ENCODE measurements around the gene RTTN. TPM values are rescaled to one million over a fixed set of nuclear protein-coding genes. Genes with fewer than 3 reads are reported as not detected.

Gene RTTN
- total RNA-seq, 1 donor from 2014 or later, result 25.6 TPM

DNA sequence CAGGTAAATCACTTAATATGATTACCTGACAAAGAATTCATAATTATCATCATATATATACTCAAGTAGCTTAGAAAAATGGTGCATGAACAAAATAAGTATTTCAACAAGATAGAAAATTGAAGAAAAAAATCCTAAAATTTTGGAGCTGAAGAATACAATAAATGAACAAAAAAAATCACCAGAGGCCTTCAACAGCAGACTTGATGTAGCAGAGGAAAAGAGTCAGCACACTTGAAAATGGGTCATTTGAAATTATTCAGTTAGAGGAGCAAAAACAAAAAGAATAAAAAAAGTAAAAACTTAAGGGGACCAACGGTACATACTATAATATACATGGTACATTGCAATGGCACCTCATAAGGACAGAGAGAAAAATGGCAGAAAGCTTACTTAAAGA lies 217.6 kb downstream of the RTTN start:
- no peaks in the 10 kb centered on the region for H3K4me1 Mint-ChIP-seq
- peaks cover 30% of the 10 kb centered on the region for H3K36me3 Mint-ChIP-seq
- DNase-seq (ENCODE audit: low spot score in 2 of 2, unreplicated experiment in 2 of 2), result no peak
- no peak overlapping the region for H3K27ac Mint-ChIP-seq
- peaks cover 52% of the 10 kb centered on the region for H3K9me3 Mint-ChIP-seq
- TF ChIP-seq, protein P1, sequence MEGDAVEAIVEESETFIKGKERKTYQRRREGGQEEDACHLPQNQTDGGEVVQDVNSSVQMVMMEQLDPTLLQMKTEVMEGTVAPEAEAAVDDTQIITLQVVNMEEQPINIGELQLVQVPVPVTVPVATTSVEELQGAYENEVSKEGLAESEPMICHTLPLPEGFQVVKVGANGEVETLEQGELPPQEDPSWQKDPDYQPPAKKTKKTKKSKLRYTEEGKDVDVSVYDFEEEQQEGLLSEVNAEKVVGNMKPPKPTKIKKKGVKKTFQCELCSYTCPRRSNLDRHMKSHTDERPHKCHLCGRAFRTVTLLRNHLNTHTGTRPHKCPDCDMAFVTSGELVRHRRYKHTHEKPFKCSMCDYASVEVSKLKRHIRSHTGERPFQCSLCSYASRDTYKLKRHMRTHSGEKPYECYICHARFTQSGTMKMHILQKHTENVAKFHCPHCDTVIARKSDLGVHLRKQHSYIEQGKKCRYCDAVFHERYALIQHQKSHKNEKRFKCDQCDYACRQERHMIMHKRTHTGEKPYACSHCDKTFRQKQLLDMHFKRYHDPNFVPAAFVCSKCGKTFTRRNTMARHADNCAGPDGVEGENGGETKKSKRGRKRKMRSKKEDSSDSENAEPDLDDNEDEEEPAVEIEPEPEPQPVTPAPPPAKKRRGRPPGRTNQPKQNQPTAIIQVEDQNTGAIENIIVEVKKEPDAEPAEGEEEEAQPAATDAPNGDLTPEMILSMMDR (IDR thresholded peaks at IDR 0.05; ENCODE audit: unreplicated experiment), result no peak
- no peaks in the 10 kb centered on the region for H3K27me3 Mint-ChIP-seq (ENCODE audit: low read depth)
- no peak overlapping the region for H3K4me3 Mint-ChIP-seq

DNA sequence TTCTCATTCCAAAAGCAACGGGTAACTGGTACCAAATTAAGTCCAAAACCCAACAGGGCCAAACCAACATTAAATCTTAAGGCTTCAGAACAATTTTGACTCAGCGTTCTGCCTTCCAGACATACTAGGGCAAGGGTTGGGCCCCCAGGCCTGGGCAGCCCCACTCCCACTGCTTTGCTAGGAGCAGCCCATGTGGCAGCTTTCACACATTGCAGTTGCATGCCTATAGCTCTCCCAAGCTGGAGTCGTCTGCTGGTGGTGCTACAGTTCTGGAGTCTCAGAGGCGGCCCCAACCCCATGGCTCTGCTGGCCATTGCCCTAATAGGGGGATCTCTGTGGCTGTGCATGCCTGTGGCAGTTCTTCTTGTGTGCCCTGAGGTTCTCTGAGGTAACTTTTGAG lies 220.2 kb downstream of the RTTN start:
- no peak overlapping the region for H3K27ac Mint-ChIP-seq

DNA sequence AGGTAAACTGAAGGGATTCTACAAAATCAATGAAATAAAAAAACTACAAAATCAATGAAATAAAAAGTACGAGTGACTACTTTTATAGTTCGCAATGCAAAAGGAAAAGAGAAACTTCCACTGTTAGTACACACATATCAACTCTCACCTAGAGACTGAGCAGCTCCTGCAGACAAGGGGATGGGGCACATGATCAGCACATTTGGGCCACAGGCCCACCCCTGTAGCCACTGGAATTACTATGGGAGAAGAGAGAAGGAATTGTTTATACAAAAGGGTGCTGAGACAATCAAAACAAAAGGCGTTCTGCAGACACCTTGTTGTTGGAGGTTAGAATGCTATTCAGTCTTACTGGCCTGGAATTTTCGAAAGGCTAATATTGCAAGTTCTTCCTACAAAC lies 223.1 kb downstream of the RTTN start:
- no peak for DNase-seq (ENCODE audit: low spot score in 2 of 2, unreplicated experiment in 2 of 2)
- H3K27ac Mint-ChIP-seq, result no peak overlapping the region
- H3K36me3 Mint-ChIP-seq, result peaks cover 5% of the 10 kb centered on the region
- H3K9me3 Mint-ChIP-seq, result peaks cover 9% of the 10 kb centered on the region
- peaks cover 4% of the 10 kb centered on the region for H3K4me1 Mint-ChIP-seq
- no peak overlapping the region for H3K4me3 Mint-ChIP-seq
- H3K27me3 Mint-ChIP-seq (ENCODE audit: low read depth), result no peaks in the 10 kb centered on the region
- TF ChIP-seq, protein P1 (IDR thresholded peaks at IDR 0.05; ENCODE audit: unreplicated experiment), result no peak

More for the DNA sequence above, 220.2 kb downstream of the RTTN start:
- H3K36me3 Mint-ChIP-seq, result peaks cover 22% of the 10 kb centered on the region
- no peak overlapping the region for H3K4me3 Mint-ChIP-seq
- H3K9me3 Mint-ChIP-seq, result peaks cover 31% of the 10 kb centered on the region
- peaks cover 4% of the 10 kb centered on the region for H3K4me1 Mint-ChIP-seq
- no peaks in the 10 kb centered on the region for H3K27me3 Mint-ChIP-seq (ENCODE audit: low read depth)
- DNase-seq (ENCODE audit: low spot score in 2 of 2, unreplicated experiment in 2 of 2), result no peak
- TF ChIP-seq, protein P1 (IDR thresholded peaks at IDR 0.05; ENCODE audit: unreplicated experiment), result no peak

GRCh38 chr18:69981948-69982347 lies 223.5 kb downstream of the RTTN start:
- Mint-ChIP-seq H3K36me3 (peaks cover 5% of the 10 kb centered on the region), H3K27ac (no peak overlapping the region), H3K4me1 (peaks cover 4% of the 10 kb centered on the region), H3K9me3 (peaks cover 9% of the 10 kb centered on the region), H3K27me3 (ENCODE audit: low read depth) (no peaks in the 10 kb centered on the region), H3K4me3 (no peak overlapping the region)
- TF ChIP-seq, protein P1 (IDR thresholded peaks at IDR 0.05; ENCODE audit: unreplicated experiment), result no peak
- DNase-seq (ENCODE audit: low spot score in 2 of 2, unreplicated experiment in 2 of 2), result no peak

GRCh38 chr18:69980982-69981804 lies 224.3 kb downstream of the RTTN start:
- Mint-ChIP-seq H3K27ac (no peak overlapping the region), H3K9me3 (peaks cover 12% of the 10 kb centered on the region), H3K4me1 (peaks cover 4% of the 10 kb centered on the region), H3K36me3 (peaks cover 3% of the 10 kb centered on the region), H3K4me3 (no peak overlapping the region), H3K27me3 (ENCODE audit: low read depth) (no peaks in the 10 kb centered on the region)
- TF ChIP-seq, protein P1 (IDR thresholded peaks at IDR 0.05; ENCODE audit: unreplicated experiment), result no peak
- DNase-seq (ENCODE audit: low spot score in 2 of 2, unreplicated experiment in 2 of 2), result no peak

Data from mesothelial cell of epicardium (in vitro differentiated cells).